ENCODE measurements around the gene ATAD5.

Gene ATAD5, protein sequence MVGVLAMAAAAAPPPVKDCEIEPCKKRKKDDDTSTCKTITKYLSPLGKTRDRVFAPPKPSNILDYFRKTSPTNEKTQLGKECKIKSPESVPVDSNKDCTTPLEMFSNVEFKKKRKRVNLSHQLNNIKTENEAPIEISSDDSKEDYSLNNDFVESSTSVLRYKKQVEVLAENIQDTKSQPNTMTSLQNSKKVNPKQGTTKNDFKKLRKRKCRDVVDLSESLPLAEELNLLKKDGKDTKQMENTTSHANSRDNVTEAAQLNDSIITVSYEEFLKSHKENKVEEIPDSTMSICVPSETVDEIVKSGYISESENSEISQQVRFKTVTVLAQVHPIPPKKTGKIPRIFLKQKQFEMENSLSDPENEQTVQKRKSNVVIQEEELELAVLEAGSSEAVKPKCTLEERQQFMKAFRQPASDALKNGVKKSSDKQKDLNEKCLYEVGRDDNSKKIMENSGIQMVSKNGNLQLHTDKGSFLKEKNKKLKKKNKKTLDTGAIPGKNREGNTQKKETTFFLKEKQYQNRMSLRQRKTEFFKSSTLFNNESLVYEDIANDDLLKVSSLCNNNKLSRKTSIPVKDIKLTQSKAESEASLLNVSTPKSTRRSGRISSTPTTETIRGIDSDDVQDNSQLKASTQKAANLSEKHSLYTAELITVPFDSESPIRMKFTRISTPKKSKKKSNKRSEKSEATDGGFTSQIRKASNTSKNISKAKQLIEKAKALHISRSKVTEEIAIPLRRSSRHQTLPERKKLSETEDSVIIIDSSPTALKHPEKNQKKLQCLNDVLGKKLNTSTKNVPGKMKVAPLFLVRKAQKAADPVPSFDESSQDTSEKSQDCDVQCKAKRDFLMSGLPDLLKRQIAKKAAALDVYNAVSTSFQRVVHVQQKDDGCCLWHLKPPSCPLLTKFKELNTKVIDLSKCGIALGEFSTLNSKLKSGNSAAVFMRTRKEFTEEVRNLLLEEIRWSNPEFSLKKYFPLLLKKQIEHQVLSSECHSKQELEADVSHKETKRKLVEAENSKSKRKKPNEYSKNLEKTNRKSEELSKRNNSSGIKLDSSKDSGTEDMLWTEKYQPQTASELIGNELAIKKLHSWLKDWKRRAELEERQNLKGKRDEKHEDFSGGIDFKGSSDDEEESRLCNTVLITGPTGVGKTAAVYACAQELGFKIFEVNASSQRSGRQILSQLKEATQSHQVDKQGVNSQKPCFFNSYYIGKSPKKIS (N-terminal part only)

GRCh38 chr17:30831663-30832437, at the start of gene ATAD5:
Gene ATAD5, plus strand, starts transcription at chr17:30831966. Its CDS starts 382 bp downstream, at chr17:30832348.
- Histone ChIP-seq H3K4me2 (ENCODE audit: low read length) (peak within 1 kb of the TSS; percentile 65), H3K27ac (ENCODE audit: low read depth, low read length) (peak within 1 kb of the TSS; percentile 66), H4K20me1 (ENCODE audit: control insufficient read depth, insufficient read depth, low read depth, low read length) (peaks cover 11% of the 10 kb centered on the region; the same call in 1 of the 2 replicates), H3K9me2 (replicated peaks; ENCODE audit: control insufficient read depth, low read length) (no peaks in the 10 kb centered on the region), H3K27me3 (ENCODE audit: control insufficient read depth, low read length) (no peaks in the 10 kb centered on the region), H3K36me3 (ENCODE audit: control insufficient read depth, low read length) (peaks cover 39% of the 10 kb centered on the region), H3K9me3 (ENCODE audit: control insufficient read depth, insufficient read depth, low read length) (no peaks in the 10 kb centered on the region), H3K4me1 (ENCODE audit: control insufficient read depth, low read length) (peaks cover 20% of the 10 kb centered on the region), H3F3A (ENCODE audit: control insufficient read depth, insufficient read depth) (no peaks in the 10 kb centered on the region), H3K79me2 (ENCODE audit: control insufficient read depth, low read length) (peaks cover 54% of the 10 kb centered on the region), H3K4me3 (ENCODE audit: low read length) (peak within 1 kb of the TSS; percentile 96)
- TF ChIP-seq, protein P1, sequence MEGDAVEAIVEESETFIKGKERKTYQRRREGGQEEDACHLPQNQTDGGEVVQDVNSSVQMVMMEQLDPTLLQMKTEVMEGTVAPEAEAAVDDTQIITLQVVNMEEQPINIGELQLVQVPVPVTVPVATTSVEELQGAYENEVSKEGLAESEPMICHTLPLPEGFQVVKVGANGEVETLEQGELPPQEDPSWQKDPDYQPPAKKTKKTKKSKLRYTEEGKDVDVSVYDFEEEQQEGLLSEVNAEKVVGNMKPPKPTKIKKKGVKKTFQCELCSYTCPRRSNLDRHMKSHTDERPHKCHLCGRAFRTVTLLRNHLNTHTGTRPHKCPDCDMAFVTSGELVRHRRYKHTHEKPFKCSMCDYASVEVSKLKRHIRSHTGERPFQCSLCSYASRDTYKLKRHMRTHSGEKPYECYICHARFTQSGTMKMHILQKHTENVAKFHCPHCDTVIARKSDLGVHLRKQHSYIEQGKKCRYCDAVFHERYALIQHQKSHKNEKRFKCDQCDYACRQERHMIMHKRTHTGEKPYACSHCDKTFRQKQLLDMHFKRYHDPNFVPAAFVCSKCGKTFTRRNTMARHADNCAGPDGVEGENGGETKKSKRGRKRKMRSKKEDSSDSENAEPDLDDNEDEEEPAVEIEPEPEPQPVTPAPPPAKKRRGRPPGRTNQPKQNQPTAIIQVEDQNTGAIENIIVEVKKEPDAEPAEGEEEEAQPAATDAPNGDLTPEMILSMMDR (IDR thresholded peaks at IDR 0.05; ENCODE audit: low read depth, low read length, poor library complexity, severe bottlenecking), result no peak
- TF ChIP-seq EZH2phosphoT487 (IDR thresholded peaks at IDR 0.05; ENCODE audit: borderline replicate concordance, low read length), result no peak

GRCh38 chr17:30782206-30782605, 49.6 kb upstream of the ATAD5 start:
- H3F3A ChIP-seq (ENCODE audit: control insufficient read depth, insufficient read depth), result peaks cover 39% of the 10 kb centered on the region
- no peak overlapping the region for H3K27ac ChIP-seq (ENCODE audit: low read depth, low read length)
- H3K9me2 ChIP-seq (replicated peaks; ENCODE audit: control insufficient read depth, low read length), result no peaks in the 10 kb centered on the region
- no peaks in the 10 kb centered on the region for H3K4me1 ChIP-seq (ENCODE audit: control insufficient read depth, low read length)
- H3K36me3 ChIP-seq (ENCODE audit: control insufficient read depth, low read length), result peaks cover 79% of the 10 kb centered on the region
- TF ChIP-seq, protein P1 (IDR thresholded peaks at IDR 0.05; ENCODE audit: low read depth, low read length, poor library complexity, severe bottlenecking), result no peak
- TF ChIP-seq EZH2phosphoT487 (IDR thresholded peaks at IDR 0.05; ENCODE audit: borderline replicate concordance, low read length), result no peak
- no peaks in the 10 kb centered on the region for H3K27me3 ChIP-seq (ENCODE audit: control insufficient read depth, low read length)
- H3K9me3 ChIP-seq (ENCODE audit: control insufficient read depth, insufficient read depth, low read length), result no peaks in the 10 kb centered on the region
- no peaks in the 10 kb centered on the region for H4K20me1 ChIP-seq (ENCODE audit: control insufficient read depth, insufficient read depth, low read depth, low read length)
- H3K4me3 ChIP-seq (ENCODE audit: low read length), result no peak overlapping the region
- no peak overlapping the region for H3K4me2 ChIP-seq (ENCODE audit: low read length)
- H3K79me2 ChIP-seq (ENCODE audit: control insufficient read depth, low read length), result no peaks in the 10 kb centered on the region

GRCh38 chr17:30788918-30789317, 42.8 kb upstream of the ATAD5 start:
- TF ChIP-seq, protein P1 (IDR thresholded peaks at IDR 0.05; ENCODE audit: low read depth, low read length, poor library complexity, severe bottlenecking), result no peak
- no peak for TF ChIP-seq EZH2phosphoT487 (IDR thresholded peaks at IDR 0.05; ENCODE audit: borderline replicate concordance, low read length)

More at GRCh38 chr17:30788918-30789317, 42.8 kb upstream of the ATAD5 start:
- Histone ChIP-seq H3K36me3 (ENCODE audit: control insufficient read depth, low read length) (peaks cover 81% of the 10 kb centered on the region), H3K27ac (ENCODE audit: low read depth, low read length) (no peak overlapping the region), H3K9me2 (replicated peaks; ENCODE audit: control insufficient read depth, low read length) (no peaks in the 10 kb centered on the region), H3K79me2 (ENCODE audit: control insufficient read depth, low read length) (no peaks in the 10 kb centered on the region), H3K4me1 (ENCODE audit: control insufficient read depth, low read length) (no peaks in the 10 kb centered on the region), H3F3A (ENCODE audit: control insufficient read depth, insufficient read depth) (peaks cover 54% of the 10 kb centered on the region), H3K4me3 (ENCODE audit: low read length) (no peak overlapping the region), H3K9me3 (ENCODE audit: control insufficient read depth, insufficient read depth, low read length) (no peaks in the 10 kb centered on the region), H4K20me1 (ENCODE audit: control insufficient read depth, insufficient read depth, low read depth, low read length) (no peaks in the 10 kb centered on the region), H3K27me3 (ENCODE audit: control insufficient read depth, low read length) (no peaks in the 10 kb centered on the region), H3K4me2 (ENCODE audit: low read length) (no peak overlapping the region)

All from DOHH2 (cell line).